Heart right ventricle (tissue), 16 donors: ENCODE measurements around the gene IDI1. TPM values are rescaled to one million over a fixed set of nuclear protein-coding genes. Genes with fewer than 3 reads are reported as not detected.
A peak's percentile ranks its signal among the peaks of the same experiment; 100 is the strongest.

ENCODE experiments used
- ATAC-seq, 8 donors: fragments of 200-7000 bp; cut with Tn5 transposase; one replicate each; pipeline ENCODE4 v1.9.1; 2020; ENCODE audit warnings: mild to moderate bottlenecking in 8 of 8, moderate library complexity in 8 of 8, moderate number of reproducible peaks in 1 of 8
- DNase-seq, 2 donors: peaks; one replicate each; pipeline ENCODE4 v3.0.0-alpha.2; 2020
- H3K27ac ChIP-seq, 10 donors: fragments of 200-600 bp; sonication (generic) in 2 of 10; one replicate each; pipeline versions ENCODE4 v1.5.0 to v1.8.0; 2020 to 2022; ENCODE audit warnings: mild to moderate bottlenecking in 3 of 10
- H3K27me3 ChIP-seq, 7 donors: fragments of 200-600 bp; one replicate each; pipeline ENCODE4 v1.8.0; 2021 to 2022; ENCODE audit warnings: mild to moderate bottlenecking in 2 of 7
- H3K36me3 ChIP-seq, 9 donors: fragments of 200-600 bp; sonication (generic) in 1 of 9; one replicate each; pipeline versions ENCODE4 v1.5.0 to v1.8.0; 2020 to 2022; ENCODE audit warnings: mild to moderate bottlenecking in 2 of 9
- H3K4me1 ChIP-seq, 9 donors: fragments of 200-600 bp; sonication (generic) in 1 of 9; one replicate each; pipeline versions ENCODE4 v1.5.0 to v1.8.0; 2020 to 2022; ENCODE audit warnings: mild to moderate bottlenecking in 4 of 9
- H3K4me3 ChIP-seq, 10 donors: fragments of 200-600 bp; sonication (generic) in 2 of 10; one replicate each; pipeline versions ENCODE4 v1.5.0 to v1.8.0; 2020 to 2022; ENCODE audit warnings: mild to moderate bottlenecking in 7 of 10, moderate library complexity in 2 of 10
- H3K9me3 ChIP-seq, 11 donors: fragments of 200-600 bp in 10 of 11; sonication (generic) in 2 of 11; one replicate each; pipeline versions ENCODE4 v1.5.0 to v1.8.0; 2013 to 2022; ENCODE audit warnings: mild to moderate bottlenecking in 2 of 11, control low read depth in 1 of 11, moderate library complexity in 1 of 11
- CTCF ChIP-seq, 9 donors: fragments of 200-600 bp; sonication (generic) in 2 of 9; IDR thresholded peaks; one replicate each; pipeline versions ENCODE4 v1.5.0 to v1.8.0; 2021 to 2022; ENCODE audit warnings: antibody characterized with exemption in 9 of 9, mild to moderate bottlenecking in 5 of 9, moderate library complexity in 1 of 9
- WGBS, 2 donors: extraction: QIAGEN DNeasy Blood & Tissue Kit; methylation state at CpG; one replicate each; pipeline ENCODE4 v1.1.7; 2013; ENCODE audit warnings: inconsistent platforms in 1 of 2; 5-methylcytosine and 5-hydroxymethylcytosine counted together
- intact Hi-C, 10 donors: fragments of 100-400 bp; cut with DNase I; formaldehyde crosslinking; loops; one replicate each; pipeline versions ENCODE4 v1.11.1 to v1.14.2; 2022
- long read RNA-seq, 3 donors: library from polyadenylated mRNA; unstranded; transcript quantifications; one replicate each; pipeline ENCODE4 v2.0.0, GENCODE V29; 2020 to 2021
- polyA plus RNA-seq, 2 donors: library from polyadenylated mRNA; stranded (reverse); fragments of 200-250 nt; gene quantifications; one replicate each; pipeline ENCODE4 v1.2.3, GENCODE V29; 2013
- total RNA-seq, 10 donors: library from RNA; stranded (reverse); fragmentation: NEBNext Ultra II Directional in 3 of 10; extraction: Animal tissue kit (Norgen Biotek cat#: 25700) in 3 of 10; gene quantifications; one replicate each; pipeline versions ENCODE4 v1.2.1 to v1.2.4, GENCODE V29; 2021 to 2023
- donor health status: Arrhythmogenic right ventricular cardiomyopathy.
- donor health status: ischemic (EF 13 %, LVEDD 7.1; RV severe dilation, severe dysfunction).
- donor health status: healthy with polysubstance abuse.
- donor health status: DM: no; HTN: yes; CAD: no.
- donor health status: DM: no; HTN: no; CAD: no.
- donor health status: ischemic (EF 25% LVEDD 6.9; RV normal size, moderate dysfunction).
- donor health status: ischemic (EF 25% LVEDD 5.7; RV mildly dilated, moderate dysfunction).
- donor health status: healthy.
- donor health status: DM: yes; HTN: yes; CAD: no.
- donor health status: Ischemic cardiomyopathy.
- donor health status: ischemic (EF 35%, LVEDD 5.7; RV mildly dilated, moderate dysfunction).
- donor health status: nonischemic (EF 11% LVEDD 7.7; RV severe dilation, severe dysfunction).
- donor health status: DM: yes; HTN: yes; CAD: no.
- donor health status: PGD.
- donor health status: ischemic (EF 29% LVEDD 5.4; RV normal size, mild dysfunction).
- donor health status: nonischemic (EF 23%, LVEDD 6.1; RV moderate dilation, normal function).

The IDI1 gene
- total RNA-seq: 10 to 100 TPM; 14.4 to 21.9 (median 18.9) TPM
- polyA plus RNA-seq: 10 to 100 TPM in 1 of 2 donors, 1 to 10 TPM in 1; 8.9 to 26.0 TPM
- long read RNA-seq, donor 1, transcript IDI1-205 (4 exons, 1,066 nt): minor isoform, 17 of 55 reads
- long read RNA-seq, donor 1, transcript IDI1-201 (5 exons, 2,301 nt): major isoform, 32 of 55 reads
- long read RNA-seq, donor 1, partial matches to known transcripts: 3 of 55 reads
- long read RNA-seq, donor 1, other reads (novel, unspliced or antisense): 3 of 55 reads
- long read RNA-seq, donor 2, transcript IDI1-201 (5 exons, 2,301 nt): major isoform, 17 of 43 reads
- long read RNA-seq, donor 2, transcript IDI1-205 (4 exons, 1,066 nt): minor isoform, 15 of 43 reads
- long read RNA-seq, donor 2, partial matches to known transcripts: 3 of 43 reads
- long read RNA-seq, donor 2, other reads (novel, unspliced or antisense): 8 of 43 reads
- long read RNA-seq, donor 3, transcript IDI1-201 (5 exons, 2,301 nt): minor isoform, 49 of 129 reads
- long read RNA-seq, donor 3, transcript IDI1-205 (4 exons, 1,066 nt): major isoform, 64 of 129 reads
- long read RNA-seq, donor 3, partial matches to known transcripts: 14 of 129 reads
- long read RNA-seq, donor 3, other reads (novel, unspliced or antisense): 2 of 129 reads

GRCh38 chr10:1048732-1049424, at the start of gene IDI1:
Gene IDI1 (minus strand): TSS chr10:1049119. CDS start chr10:1049003, 116 bp downstream.
- Histone ChIP-seq H3K27ac (peak within 1 kb of the TSS; percentile 94 to 100 (median 98)), H3K4me1 (peaks cover 0 to 72% (median 52%) of the 10 kb centered on the region in 9 donors), H3K9me3 (no peaks in the 10 kb centered on the region), H3K4me3 (peak within 1 kb of the TSS; percentile 59 to 93 (median 83)), H3K36me3 (peaks cover 0 to 36% (median 5%) of the 10 kb centered on the region in 9 donors), H3K27me3 (no peaks in the 10 kb centered on the region)
- peak; percentile 97 to 98 for DNase-seq
- peak in 1 of 9 donors; percentile 11 for TF ChIP-seq CTCF (IDR thresholded peaks at IDR 0.05)
- intact Hi-C loops: loop anchor here in 2 of 10 donors (2.0 to 10.0 kb wide), 2 partner anchors 60 to 114 kb away; partner anchors contain the start of genes GTPBP4 (in 1 of the 2) and LARP4B (in 1 of the 2)
- WGBS, 2 donors: 0% methylated on average over 80 to 83 of the region's 83 CpGs
- peak; percentile 94 to 97 (median 96) for ATAC-seq

GRCh38 chr10:1097436-1097835, 48.5 kb upstream of the IDI1 start:
- no peak overlapping the region for H3K27ac ChIP-seq
- no peaks in the 10 kb centered on the region for H3K9me3 ChIP-seq
- DNase-seq: no peak
- intact Hi-C loops: no loop called here
- no peak for TF ChIP-seq CTCF (IDR thresholded peaks at IDR 0.05)
- no peaks in the 10 kb centered on the region for H3K27me3 ChIP-seq
- ATAC-seq: no peak
- H3K4me3 ChIP-seq: no peak overlapping the region
- 93 to 94% methylated on average over 6 of the region's 6 CpGs for WGBS, 2 donors
- peaks cover 0 to 100% (median 34%) of the 10 kb centered on the region in 9 donors for H3K36me3 ChIP-seq
- H3K4me1 ChIP-seq: peaks cover 0 to 29% (median 11%) of the 10 kb centered on the region in 9 donors

- Histone ChIP-seq H3K36me3 (peaks cover 0 to 97% (median 29%) of the 10 kb centered on the region in 9 donors), H3K9me3 (no peaks in the 10 kb centered on the region), H3K4me3 (no peak overlapping the region), H3K27ac (no peak overlapping the region), H3K4me1 (peaks cover 0 to 29% (median 11%) of the 10 kb centered on the region in 9 donors), H3K27me3 (no peaks in the 10 kb centered on the region)
- no peak for TF ChIP-seq CTCF (IDR thresholded peaks at IDR 0.05)
- ATAC-seq (no peak), DNase-seq (no peak)
- intact Hi-C loops: no loop called here
- WGBS, 2 donors: 94 to 96% methylated on average over 27 of the region's 27 CpGs
Measured at GRCh38 chr10:1096287-1096889, 47.5 kb upstream of the IDI1 start.

GRCh38 chr10:1095498-1095897, 46.6 kb upstream of the IDI1 start:
- no peak for DNase-seq
- Histone ChIP-seq H3K27ac (no peak overlapping the region), H3K4me1 (peaks cover 0 to 22% (median 11%) of the 10 kb centered on the region in 9 donors), H3K4me3 (no peak overlapping the region), H3K36me3 (peaks cover 0 to 97% (median 25%) of the 10 kb centered on the region in 9 donors), H3K27me3 (no peaks in the 10 kb centered on the region), H3K9me3 (no peaks in the 10 kb centered on the region)
- ATAC-seq: no peak
- WGBS, 2 donors: 87 to 88% methylated on average over 12 of the region's 12 CpGs
- intact Hi-C loops: no loop called here
- no peak for TF ChIP-seq CTCF (IDR thresholded peaks at IDR 0.05)
